BE2C (cell line): ENCODE measurements around the gene SLC22A2.

Experiments used
- DNase-seq: peaks from one replicate; pipeline ENCODE4 v3.0.0-alpha.2; 2020
- H3K27me3 ChIP-seq: fragments of 250-450 bp; sonication (Bioruptor Pico); 2 replicates; pipeline ENCODE4 v1.5.1; 2020; ENCODE audit warnings: mild to moderate bottlenecking
- H3K36me3 ChIP-seq: fragments of 250-450 bp; sonication (Bioruptor Pico); 2 replicates; pipeline ENCODE4 v1.5.1; 2020; ENCODE audit warnings: mild to moderate bottlenecking
- H3K4me1 ChIP-seq: fragments of 250-450 bp; sonication (Bioruptor Pico); 2 replicates; pipeline ENCODE4 v1.5.1; 2020
- H3K4me3 ChIP-seq: 2 replicates; pipeline ENCODE4 v1.5.1; 2011; ENCODE audit warnings: low read depth, low read length
- H3K9me3 ChIP-seq: fragments of 250-450 bp; sonication (Bioruptor Pico); 2 replicates; pipeline ENCODE4 v1.5.1; 2020
- CTCF ChIP-seq: IDR thresholded peaks from 2 replicates; pipeline ENCODE4 v1.5.1; 2012; ENCODE audit warnings: mild to moderate bottlenecking, low read depth, low read length

SLC22A2 gene

GRCh38 chr6:160226118-160226591 lies 32.5 kb downstream of the SLC22A2 start:
- Histone ChIP-seq H3K4me3 (no peak overlapping the region), H3K27me3 (no peaks in the 10 kb centered on the region), H3K9me3 (no peaks in the 10 kb centered on the region), H3K36me3 (no peaks in the 10 kb centered on the region), H3K4me1 (no peaks in the 10 kb centered on the region)
- TF ChIP-seq CTCF: no peak
- no peak for DNase-seq

- H3K4me1 ChIP-seq: no peaks in the 10 kb centered on the region
- TF ChIP-seq CTCF: no peak
- no peak for DNase-seq
- no peaks in the 10 kb centered on the region for H3K36me3 ChIP-seq
- H3K4me3 ChIP-seq: no peak overlapping the region
- H3K9me3 ChIP-seq: no peaks in the 10 kb centered on the region
- H3K27me3 ChIP-seq: no peaks in the 10 kb centered on the region
These were observed 33.9 kb downstream of the SLC22A2 start for GRCh38 chr6:160224639-160225237.

GRCh38 chr6:160222491-160222890 lies 36.1 kb downstream of the SLC22A2 start:
- DNase-seq: no peak
- Histone ChIP-seq H3K4me3 (no peak overlapping the region), H3K36me3 (no peaks in the 10 kb centered on the region), H3K9me3 (no peaks in the 10 kb centered on the region), H3K4me1 (no peaks in the 10 kb centered on the region), H3K27me3 (no peaks in the 10 kb centered on the region)
- TF ChIP-seq CTCF: no peak

GRCh38 chr6:160221918-160222317 lies 36.7 kb downstream of the SLC22A2 start:
- no peak for DNase-seq
- Histone ChIP-seq H3K4me1 (no peaks in the 10 kb centered on the region), H3K4me3 (no peak overlapping the region), H3K9me3 (no peaks in the 10 kb centered on the region), H3K27me3 (no peaks in the 10 kb centered on the region), H3K36me3 (no peaks in the 10 kb centered on the region)
- no peak for TF ChIP-seq CTCF

GRCh38 chr6:160221423-160221822 lies 37.2 kb downstream of the SLC22A2 start:
- no peaks in the 10 kb centered on the region for H3K9me3 ChIP-seq
- no peak overlapping the region for H3K4me3 ChIP-seq
- H3K27me3 ChIP-seq: no peaks in the 10 kb centered on the region
- no peak for DNase-seq
- no peak for TF ChIP-seq CTCF
- H3K36me3 ChIP-seq: no peaks in the 10 kb centered on the region
- H3K4me1 ChIP-seq: no peaks in the 10 kb centered on the region

- no peak for DNase-seq
- Histone ChIP-seq H3K36me3 (no peaks in the 10 kb centered on the region), H3K9me3 (no peaks in the 10 kb centered on the region), H3K4me1 (no peaks in the 10 kb centered on the region), H3K4me3 (no peak overlapping the region), H3K27me3 (no peaks in the 10 kb centered on the region)
- TF ChIP-seq CTCF: no peak
These were observed 39.8 kb downstream of the SLC22A2 start for GRCh38 chr6:160218810-160219209.
